HepG2 (cell line): Measurements from ENCODE around the gene FKBP1B. TPM values are rescaled to one million over a fixed set of nuclear protein-coding genes. Genes with fewer than 3 reads are reported as not detected.

Source experiments
- ELF4 ChIP-seq: sonication (generic); formaldehyde crosslinking; IDR thresholded peaks from 2 replicates; pipeline ENCODE4 v1.5.0; 2020; ENCODE audit warnings: missing genetic modification reagents, mild to moderate bottlenecking, moderate library complexity, borderline replicate concordance
- EP300 ChIP-seq, 3 experiments: sonication (generic) in 1 of 3; formaldehyde crosslinking in 1 of 3; IDR thresholded peaks; 2 replicates each; pipeline versions ENCODE4 v1.5.1 to v1.6.1; 2011 to 2020; ENCODE audit warnings: low read depth in 2 of 3, low read length in 2 of 3, borderline replicate concordance in 1 of 3, improper control_type of control experiment in 1 of 3, mild to moderate bottlenecking in 1 of 3, missing genetic modification reagents in 1 of 3, moderate library complexity in 1 of 3
- FLYWCH1 ChIP-seq: sonication (generic); formaldehyde crosslinking; IDR thresholded peaks from 2 replicates; pipeline ENCODE4 v1.8.1; 2023; ENCODE audit warnings: mild to moderate bottlenecking, missing genetic modification reagents
- HNF4G ChIP-seq, 2 experiments: sonication (generic) in 1 of 2; formaldehyde crosslinking in 1 of 2; IDR thresholded peaks; 2 replicates each; pipeline versions ENCODE4 v1.4.0 to v1.6.1; 2011 to 2020; ENCODE audit warnings: borderline replicate concordance in 2 of 2, low read depth in 2 of 2, mild to moderate bottlenecking in 2 of 2, low read length in 1 of 2, missing genetic modification reagents in 1 of 2, moderate library complexity in 1 of 2
- HNRNPL ChIP-seq: fragments of 200-400 bp; formaldehyde crosslinking; IDR thresholded peaks from 2 replicates; pipeline ENCODE4 v1.6.1; 2017; ENCODE audit warnings: mild to moderate bottlenecking, low read depth, low read length
- MAZ ChIP-seq, 2 experiments: sonication (generic) in 1 of 2; formaldehyde crosslinking in 1 of 2; IDR thresholded peaks; 2 replicates each; pipeline versions ENCODE4 v1.5.0 to v1.6.1; 2012 to 2020; ENCODE audit warnings: low read depth in 2 of 2, mild to moderate bottlenecking in 2 of 2, borderline replicate concordance in 1 of 2, improper control_type of control experiment in 1 of 2, low read length in 1 of 2, missing genetic modification reagents in 1 of 2, moderate library complexity in 1 of 2
- MED8 ChIP-seq: sonication (generic); formaldehyde crosslinking; IDR thresholded peaks from 2 replicates; pipeline ENCODE4 v1.8.1; 2023; ENCODE audit warnings: mild to moderate bottlenecking, missing genetic modification reagents; ENCODE audit not compliant: insufficient replicate concordance
- MLX ChIP-seq: IDR thresholded peaks from 2 replicates; pipeline ENCODE4 v1.6.1; 2016
- RFX5 ChIP-seq: IDR thresholded peaks from 2 replicates; pipeline ENCODE4 v1.6.1; 2011; ENCODE audit warnings: low read depth, low read length, improper control_type of control experiment
- ZBTB4 ChIP-seq: sonication (generic); formaldehyde crosslinking; IDR thresholded peaks from 2 replicates; pipeline ENCODE4 v1.4.0; 2020; ENCODE audit warnings: missing genetic modification reagents, mild to moderate bottlenecking, borderline replicate concordance
- ZBTB7B ChIP-seq: sonication (generic); formaldehyde crosslinking; IDR thresholded peaks from 2 replicates; pipeline ENCODE4 v1.4.0; 2020; ENCODE audit warnings: missing genetic modification reagents
- ZNF235 ChIP-seq: sonication (generic); formaldehyde crosslinking; IDR thresholded peaks from 2 replicates; pipeline ENCODE4 v1.8.1; 2023; ENCODE audit warnings: mild to moderate bottlenecking, missing genetic modification reagents, borderline replicate concordance
- ZNF687 ChIP-seq: sonication (generic); formaldehyde crosslinking; IDR thresholded peaks from 2 replicates; pipeline ENCODE4 v1.5.1; 2020; ENCODE audit warnings: mild to moderate bottlenecking, missing genetic modification reagents, moderate library complexity
- ZNF691 ChIP-seq: sonication (generic); formaldehyde crosslinking; IDR thresholded peaks from 2 replicates; pipeline ENCODE4 v1.4.0; 2020; ENCODE audit warnings: missing genetic modification reagents, low read depth, mild to moderate bottlenecking, borderline replicate concordance
- polyA plus RNA-seq, 8 experiments: library from polyadenylated mRNA; depleted of rRNA in 3 of 8; stranded (reverse) in 7 of 8; unstranded in 1 of 8; fragments of >200 nt; fragmentation: Illumina TruSeq in 4 of 8; extraction: Trizol in 4 of 8; gene quantifications; 2 replicates each; pipeline versions ENCODE4 v1.2.1 to v1.2.3, GENCODE V29; 2011 to 2016; ENCODE audit warnings: low read depth in 4 of 8, missing spikeins in 1 of 8, mixed read lengths in 1 of 8; ENCODE audit not compliant: insufficient read depth in 1 of 8
- total RNA-seq, 5 experiments: library from RNA; depleted of rRNA; stranded (reverse); fragments of >200 nt; fragmentation: Illumina TruSeq; extraction: Trizol; gene quantifications; 2 replicates each; pipeline ENCODE4 v1.2.3, GENCODE V29; 2016; ENCODE audit warnings: low read depth in 1 of 5

The FKBP1B gene
- total and polyA plus RNA-seq, 2 of the 13 experiments (the other 11 are each of a cell fraction or from before 2014, with no cell fraction given) = 35.2 to 96.3 TPM

GRCh38 chr2:24045511-24046508 is 3.7 kb upstream of the FKBP1B start (continued):
- TF ChIP-seq ZNF687 (CRISPR knock-in tag) (peak; percentile 43; the same call in 1 of the 2 replicates), RFX5 (no peak), MLX (CRISPR knock-in tag) (0 out of 2 replicates have a peak, but pooled peaks have one; percentile 21), ZBTB4 (CRISPR knock-in tag) (no peak), ELF4 (no peak), MAZ (IDR thresholded peaks at IDR 0.05; ENCODE audit: borderline replicate concordance, low read depth, low read length) (peak; percentile 24; the same call in 1 of the 2 replicates), MAZ (CRISPR knock-in tag; IDR thresholded peaks at IDR 0.05; ENCODE audit: low read depth) (0 out of 2 replicates have a peak, but pooled peaks have one; percentile 34), ZNF691 (CRISPR knock-in tag) (no peak), ZBTB7B (peak; percentile 38; the same call in 1 of the 2 replicates), FLYWCH1 (no peak), HNRNPL (no peak), ZNF235 (CRISPR knock-in tag) (no peak), MED8 (CRISPR knock-in tag) (no peak), EP300 (IDR thresholded peaks at IDR 0.05; ENCODE audit: low read depth in 2 of 2, low read length in 2 of 2) (0 out of 4 replicates have a peak, but pooled peaks of 1 of the 2 experiments have one; percentile 4), EP300 (CRISPR knock-in tag; IDR thresholded peaks at IDR 0.05; ENCODE audit: borderline replicate concordance) (no peak), HNF4G (IDR thresholded peaks at IDR 0.05; ENCODE audit: borderline replicate concordance, low read depth, low read length) (peak; percentile 13; the same call in 1 of the 2 replicates), HNF4G (CRISPR knock-in tag; IDR thresholded peaks at IDR 0.05; ENCODE audit: borderline replicate concordance, low read depth) (no peak)
